HepG2 (cell line): ENCODE results near the gene ZNF506. TPM values are rescaled to one million over a fixed set of nuclear protein-coding genes. Genes with fewer than 3 reads are reported as not detected.

Experiments
- ASH2L ChIP-seq: fragments of 300-600, 200-600 bp; sonication (generic); IDR thresholded peaks from 2 replicates; pipeline ENCODE4 v1.7.0; 2017; ENCODE audit warnings: low read depth, mild to moderate bottlenecking, moderate library complexity, mixed read lengths, low read length; ENCODE audit not compliant: insufficient read length
- ATAD3A ChIP-seq: sonication (generic); formaldehyde crosslinking; IDR thresholded peaks from 2 replicates; pipeline ENCODE4 v1.4.0; 2020; ENCODE audit warnings: missing genetic modification reagents
- GABPB1 ChIP-seq: IDR thresholded peaks from 2 replicates; pipeline ENCODE4 v1.6.1; 2016; ENCODE audit warnings: mild to moderate bottlenecking, missing genetic modification reagents, moderate library complexity, missing compliant biosample characterization
- GATAD2A ChIP-seq: IDR thresholded peaks from 2 replicates; pipeline ENCODE4 v1.6.1; 2016
- GPN1 ChIP-seq: sonication (generic); formaldehyde crosslinking; IDR thresholded peaks from 2 replicates; pipeline ENCODE4 v1.5.1; 2020; ENCODE audit warnings: missing genetic modification reagents, borderline replicate concordance
- PHF8 ChIP-seq: sonication (generic); formaldehyde crosslinking; IDR thresholded peaks from 2 replicates; pipeline ENCODE4 v1.5.0; 2020; ENCODE audit warnings: missing genetic modification reagents
- PRDM15 ChIP-seq: sonication (generic); formaldehyde crosslinking; IDR thresholded peaks from 2 replicates; pipeline ENCODE4 v1.4.0; 2020; ENCODE audit warnings: missing genetic modification reagents
- SMAD1 ChIP-seq: sonication (generic); formaldehyde crosslinking; IDR thresholded peaks from 2 replicates; pipeline ENCODE4 v1.4.0; 2020; ENCODE audit warnings: missing genetic modification reagents, low read depth, mild to moderate bottlenecking, borderline replicate concordance
- TCF12 ChIP-seq, 2 experiments: fragments of 450-650 bp in 1 of 2; sonication (generic) in 1 of 2; formaldehyde crosslinking in 1 of 2; IDR thresholded peaks; 2 replicates each; pipeline versions ENCODE4 v1.6.1 to v1.8.0; 2017 to 2022; ENCODE audit warnings: antibody characterized with exemption in 1 of 2, mild to moderate bottlenecking in 1 of 2, missing genetic modification reagents in 1 of 2, moderate library complexity in 1 of 2
- WIZ ChIP-seq: sonication (generic); formaldehyde crosslinking; IDR thresholded peaks from 2 replicates; pipeline ENCODE4 v1.5.1; 2020; ENCODE audit warnings: mild to moderate bottlenecking, missing genetic modification reagents
- ZBTB25 ChIP-seq: IDR thresholded peaks from 2 replicates; pipeline ENCODE4 v1.6.1; 2018; ENCODE audit warnings: missing genetic modification reagents
- ZHX2 ChIP-seq, 2 experiments: sonication (generic) in 1 of 2; formaldehyde crosslinking in 1 of 2; IDR thresholded peaks; 2 replicates each; pipeline versions ENCODE4 v1.6.1 to v1.9.0; 2014 to 2022; ENCODE audit warnings: antibody characterized with exemption in 1 of 2, borderline replicate concordance in 1 of 2, inconsistent platforms in 1 of 2, low read depth in 1 of 2, missing genetic modification reagents in 1 of 2
- ZNF274 ChIP-seq: sonication (generic); formaldehyde crosslinking; IDR thresholded peaks from 2 replicates; pipeline ENCODE4 v1.5.1; 2020; ENCODE audit warnings: mild to moderate bottlenecking, missing genetic modification reagents
- ZNF546 ChIP-seq: sonication (generic); formaldehyde crosslinking; conservative IDR thresholded peaks from 2 replicates; pipeline ENCODE4 v1.8.1; 2023; ENCODE audit warnings: mild to moderate bottlenecking, missing genetic modification reagents
- ZNF615 ChIP-seq: sonication (generic); formaldehyde crosslinking; IDR thresholded peaks from 2 replicates; pipeline ENCODE4 v1.5.0; 2020; ENCODE audit warnings: mild to moderate bottlenecking, missing genetic modification reagents, borderline replicate concordance
- ZNF691 ChIP-seq: sonication (generic); formaldehyde crosslinking; IDR thresholded peaks from 2 replicates; pipeline ENCODE4 v1.4.0; 2020; ENCODE audit warnings: missing genetic modification reagents, low read depth, mild to moderate bottlenecking, borderline replicate concordance
- polyA plus RNA-seq, 8 experiments: library from polyadenylated mRNA; depleted of rRNA in 3 of 8; stranded (reverse) in 7 of 8; unstranded in 1 of 8; fragments of >200 nt; fragmentation: Illumina TruSeq in 4 of 8; extraction: Trizol in 4 of 8; gene quantifications; 2 replicates each; pipeline versions ENCODE4 v1.2.1 to v1.2.3, GENCODE V29; 2011 to 2016; ENCODE audit warnings: low read depth in 4 of 8, missing spikeins in 1 of 8, mixed read lengths in 1 of 8; ENCODE audit not compliant: insufficient read depth in 1 of 8
- total RNA-seq, 5 experiments: library from RNA; depleted of rRNA; stranded (reverse); fragments of >200 nt; fragmentation: Illumina TruSeq; extraction: Trizol; gene quantifications; 2 replicates each; pipeline ENCODE4 v1.2.3, GENCODE V29; 2016; ENCODE audit warnings: low read depth in 1 of 5

The ZNF506 gene
- total and polyA plus RNA-seq, 2 of the 13 experiments (the other 11 are each of a cell fraction or from before 2014, with no cell fraction given) = not detected

GRCh38 chr19:19776206-19777008 lies 45.1 kb downstream of the ZNF506 start (continued):
- TF ChIP-seq ZBTB25 (CRISPR knock-in tag) = no peak; the same call in 1 of the 2 replicates
- TF ChIP-seq GABPB1 = peak; percentile 98
- peak; percentile 83 for TF ChIP-seq PHF8 (CRISPR knock-in tag)
- TF ChIP-seq ZNF546 = 0 out of 2 replicates have a peak, but pooled peaks have one; percentile 79
- no peak for TF ChIP-seq ATAD3A (CRISPR knock-in tag)
- no peak for TF ChIP-seq ZNF615 (CRISPR knock-in tag)
- 0 out of 2 replicates have a peak, but pooled peaks have one; percentile 43 for TF ChIP-seq ZNF274 (CRISPR knock-in tag)
- TF ChIP-seq ZNF691 (CRISPR knock-in tag) = peak; percentile 56; the same call in 1 of the 2 replicates
- no peak for TF ChIP-seq TCF12 (IDR thresholded peaks at IDR 0.05)
- peak; percentile 38; the same call in 1 of the 2 replicates for TF ChIP-seq TCF12 (CRISPR knock-in tag; IDR thresholded peaks at IDR 0.05)
- no peak for TF ChIP-seq PRDM15 (CRISPR knock-in tag)
- TF ChIP-seq SMAD1 (CRISPR knock-in tag) = peak; percentile 42; the same call in 1 of the 2 replicates
- TF ChIP-seq GATAD2A (CRISPR knock-in tag) = peak; percentile 50; the same call in 1 of the 2 replicates
- TF ChIP-seq GPN1 (CRISPR knock-in tag) = no peak
- peak; percentile 66 for TF ChIP-seq ZHX2 (IDR thresholded peaks at IDR 0.05; ENCODE audit: low read depth)
- no peak for TF ChIP-seq ZHX2 (CRISPR knock-in tag; IDR thresholded peaks at IDR 0.05; ENCODE audit: borderline replicate concordance)
- no peak for TF ChIP-seq WIZ
- TF ChIP-seq ASH2L = peak; percentile 79
